ENCODE data around the gene USP22. TPM values are rescaled to one million over a fixed set of nuclear protein-coding genes. Genes with fewer than 3 reads are reported as not detected.
"Not testable (repeated sequence)": the region's sequence is repeated elsewhere in the genome, so short reads cannot be mapped to it uniquely, and the experiment has no call there.

USP22 gene
- total RNA-seq, 2 experiments from 2014 or later, result 194 to 217 TPM

- H3K9me3 Mint-ChIP-seq, result no peaks in the 10 kb centered on the region
- H3K27ac Mint-ChIP-seq, result no peak overlapping the region
- H3K27ac ChIP-seq (ENCODE audit: low read depth in 1 of 2, low read length in 2 of 2), result no peak overlapping the region
- H3K4me3 ChIP-seq (ENCODE audit: low read length), result no peak overlapping the region
- intact Hi-C loops (cut with DNase I, micrococcal nuclease), result no loop called here
- H3K27me3 ChIP-seq (ENCODE audit: control insufficient read depth in 1 of 2, insufficient read depth in 2 of 2, low read length in 2 of 2), result peaks cover 10 to 16% of the 10 kb centered on the region in 2 experiments
- no peaks in the 10 kb centered on the region for H3K4me1 ChIP-seq (ENCODE audit: insufficient read depth, low read length)
- H3K36me3 Mint-ChIP-seq (ENCODE audit: low read depth), result no peaks in the 10 kb centered on the region
- no peak for ATAC-seq (ENCODE audit: poor library complexity)
- H3K4me1 Mint-ChIP-seq (ENCODE audit: low read depth), result no peaks in the 10 kb centered on the region
- no peak overlapping the region for H3K4me3 Mint-ChIP-seq
- CTCF ChIA-PET, result no interaction called here
- POLR2A ChIA-PET, result no interaction called here
- peaks cover 37% of the 10 kb centered on the region for H3K27me3 Mint-ChIP-seq
- H3K36me3 ChIP-seq (ENCODE audit: insufficient read depth, low read length), result no peaks in the 10 kb centered on the region
- no peak for TF ChIP-seq CTCF (IDR thresholded peaks at IDR 0.05)
- no peaks in the 10 kb centered on the region for H3K9me3 ChIP-seq (ENCODE audit: control insufficient read depth in 1 of 2, insufficient read depth in 1 of 2, low read length in 2 of 2)
- no peak for DNase-seq
These were observed 61.5 kb downstream of the USP22 start for GRCh38 chr17:20981046-20981920.

- Histone ChIP-seq H3K4me1 (ENCODE audit: insufficient read depth, low read length) (no peaks in the 10 kb centered on the region), H3K9me3 (ENCODE audit: control insufficient read depth in 1 of 2, insufficient read depth in 1 of 2, low read length in 2 of 2) (no peaks in the 10 kb centered on the region), H3K27me3 (ENCODE audit: control insufficient read depth in 1 of 2, insufficient read depth in 2 of 2, low read length in 2 of 2) (peaks cover 10 to 16% of the 10 kb centered on the region in 2 experiments), H3K4me3 (ENCODE audit: low read length) (no peak overlapping the region), H3K36me3 (ENCODE audit: insufficient read depth, low read length) (no peaks in the 10 kb centered on the region), H3K27ac (ENCODE audit: low read depth in 1 of 2, low read length in 2 of 2) (no peak overlapping the region)
- Mint-ChIP-seq H3K9me3 (no peaks in the 10 kb centered on the region), H3K27me3 (peaks cover 47% of the 10 kb centered on the region), H3K4me1 (ENCODE audit: low read depth) (no peaks in the 10 kb centered on the region), H3K36me3 (ENCODE audit: low read depth) (no peaks in the 10 kb centered on the region), H3K27ac (no peak overlapping the region), H3K4me3 (no peak overlapping the region)
- intact Hi-C loops (cut with DNase I, micrococcal nuclease), result no loop called here
- ChIA-PET POLR2A (no interaction called here), CTCF (no interaction called here)
- TF ChIP-seq CTCF (IDR thresholded peaks at IDR 0.05), result no peak
- DNase-seq (no peak), ATAC-seq (ENCODE audit: poor library complexity) (no peak)
These were observed 63.1 kb downstream of the USP22 start for GRCh38 chr17:20979792-20980083.

GRCh38 chr17:20979007-20979791 is 63.6 kb downstream of the USP22 start:
- CTCF ChIA-PET; ATAC-seq (ENCODE audit: poor library complexity); H3K36me3 ChIP-seq (ENCODE audit: insufficient read depth, low read length); POLR2A ChIA-PET; H3K4me1 Mint-ChIP-seq (ENCODE audit: low read depth); H3K27ac Mint-ChIP-seq; H3K36me3 Mint-ChIP-seq (ENCODE audit: low read depth); intact Hi-C loops (cut with DNase I, micrococcal nuclease); H3K9me3 ChIP-seq (ENCODE audit: control insufficient read depth in 1 of 2, insufficient read depth in 1 of 2, low read length in 2 of 2); H3K4me3 Mint-ChIP-seq; H3K9me3 Mint-ChIP-seq; H3K4me1 ChIP-seq (ENCODE audit: insufficient read depth, low read length); H3K4me3 ChIP-seq (ENCODE audit: low read length); DNase-seq; H3K27ac ChIP-seq (ENCODE audit: low read depth in 1 of 2, low read length in 2 of 2): not testable (repeated sequence)
- peaks cover 47% of the 10 kb centered on the region for H3K27me3 Mint-ChIP-seq
- H3K27me3 ChIP-seq (ENCODE audit: control insufficient read depth in 1 of 2, insufficient read depth in 2 of 2, low read length in 2 of 2), result peaks cover 10 to 16% of the 10 kb centered on the region in 2 experiments

GRCh38 chr17:20977609-20978253 is 65.1 kb downstream of the USP22 start:
- H3K9me3 Mint-ChIP-seq; H3K9me3 ChIP-seq (ENCODE audit: control insufficient read depth in 1 of 2, insufficient read depth in 1 of 2, low read length in 2 of 2); H3K27ac ChIP-seq (ENCODE audit: low read depth in 1 of 2, low read length in 2 of 2); H3K4me1 ChIP-seq (ENCODE audit: insufficient read depth, low read length); intact Hi-C loops (cut with DNase I, micrococcal nuclease); H3K4me3 ChIP-seq (ENCODE audit: low read length); H3K36me3 Mint-ChIP-seq (ENCODE audit: low read depth); ATAC-seq (ENCODE audit: poor library complexity); H3K4me3 Mint-ChIP-seq; DNase-seq; H3K36me3 ChIP-seq (ENCODE audit: insufficient read depth, low read length); CTCF ChIA-PET; H3K4me1 Mint-ChIP-seq (ENCODE audit: low read depth); H3K27ac Mint-ChIP-seq: not testable (repeated sequence)
- peaks cover 47% of the 10 kb centered on the region for H3K27me3 Mint-ChIP-seq
- POLR2A ChIA-PET, result interaction anchor here (0.6 kb wide), 1 partner anchor 117 kb away, joined by 3 read pairs; no protein-coding TSS in a partner anchor
- peaks cover 10 to 16% of the 10 kb centered on the region in 2 experiments for H3K27me3 ChIP-seq (ENCODE audit: control insufficient read depth in 1 of 2, insufficient read depth in 2 of 2, low read length in 2 of 2)

Data from CD4-positive, alpha-beta T cell (primary cell).